Inflammatory macrophage treated with lipopolysaccharide for 4 hours (primary cell): ENCODE data around the gene LTBP4.
A peak's percentile ranks its signal among the peaks of the same experiment; 100 is the strongest.

ENCODE experiments used
- DNase-seq: peaks from one replicate; pipeline ENCODE4 v3.0.0-alpha.2; 2020

Gene LTBP4

DNA sequence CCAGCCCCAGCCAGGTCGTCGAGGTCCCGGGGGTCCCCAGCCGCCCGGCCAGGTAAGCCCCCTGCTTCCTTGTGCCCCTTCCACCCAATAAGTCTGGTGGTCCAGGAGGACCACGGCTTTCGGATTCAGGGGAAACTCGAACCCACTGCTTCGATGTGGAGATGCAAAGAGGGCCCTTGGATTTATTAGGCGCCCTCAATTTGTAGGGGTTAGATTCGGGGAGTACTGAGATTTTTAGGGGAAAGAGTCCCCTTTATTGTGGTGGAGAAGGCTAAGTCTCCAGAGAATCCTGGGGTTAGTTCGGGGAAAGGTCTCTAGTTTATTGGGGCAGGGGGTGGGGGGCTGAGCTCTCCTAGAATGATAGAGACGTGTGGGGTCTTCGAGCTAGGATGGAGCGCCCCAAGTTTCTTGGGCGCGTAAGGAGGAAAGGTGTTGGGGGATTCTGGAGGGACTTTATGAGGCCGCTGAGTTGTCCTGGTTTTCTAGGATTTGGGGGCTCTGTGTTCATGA lies 3.8 kb upstream of the LTBP4 start:
- DNase-seq: no peak

DNA sequence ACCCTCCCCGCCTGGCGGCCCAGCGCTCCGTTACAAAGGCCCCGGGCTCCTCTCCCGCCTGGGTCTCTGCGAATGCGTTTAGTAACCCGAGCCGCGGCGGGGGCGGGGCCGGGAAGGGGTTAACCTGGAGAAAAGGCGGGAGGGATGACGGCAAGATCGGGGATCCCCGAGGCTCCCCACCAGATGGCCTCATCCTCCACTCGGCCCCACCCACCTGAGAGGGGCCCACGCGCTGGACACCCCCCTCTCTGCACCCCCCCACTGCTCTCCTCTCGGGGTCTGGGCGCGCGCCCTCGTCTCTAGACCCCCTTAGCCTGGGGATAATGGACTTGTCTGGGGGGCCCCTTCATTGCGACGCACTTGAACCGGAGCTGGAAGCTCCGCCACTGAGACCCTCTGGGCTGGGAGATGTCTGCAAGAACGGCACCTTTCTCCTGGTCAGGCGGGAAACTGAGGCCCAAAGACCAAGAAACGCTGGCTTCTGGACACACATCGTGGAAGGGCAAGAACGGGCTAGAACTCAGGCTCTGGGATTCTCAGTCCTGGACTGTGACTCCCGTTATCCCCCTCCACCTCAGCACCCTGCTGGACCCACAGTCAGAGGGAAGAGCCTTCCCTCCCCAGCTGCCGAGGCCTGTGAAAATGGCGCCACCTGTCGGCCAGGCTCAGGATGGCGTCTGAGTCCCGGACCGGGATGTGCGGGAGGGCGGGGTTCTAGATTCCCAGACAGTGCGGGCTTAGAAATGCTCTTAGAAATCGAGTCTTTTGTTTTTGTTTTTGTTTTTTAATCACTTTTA lies 2.9 kb upstream of the LTBP4 start:
- DNase-seq: peak; percentile 76

DNA sequence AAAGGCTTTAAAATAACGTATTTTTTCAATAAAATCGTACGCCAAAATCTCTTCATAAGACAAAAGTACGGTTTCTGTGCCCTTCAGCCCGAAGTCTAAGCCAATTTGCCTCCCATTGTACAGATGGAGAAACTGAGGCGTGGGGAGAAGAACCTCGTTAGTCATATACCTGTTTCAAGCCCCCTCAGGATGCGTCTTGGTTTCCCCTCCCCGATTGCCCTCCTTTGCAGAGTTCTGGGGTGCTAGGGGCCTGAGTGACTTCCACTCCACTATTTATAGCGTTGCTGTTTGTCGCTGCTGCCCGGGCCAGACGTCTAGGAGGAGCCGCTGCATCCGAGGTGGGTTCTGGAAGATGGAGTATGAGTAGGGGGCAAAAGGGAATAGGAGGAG lies 2.3 kb upstream of the LTBP4 start:
- no peak for DNase-seq

- no peak for DNase-seq
Observed at GRCh38 chr19:40599331-40599901, 1.8 kb upstream of the LTBP4 start.

DNA sequence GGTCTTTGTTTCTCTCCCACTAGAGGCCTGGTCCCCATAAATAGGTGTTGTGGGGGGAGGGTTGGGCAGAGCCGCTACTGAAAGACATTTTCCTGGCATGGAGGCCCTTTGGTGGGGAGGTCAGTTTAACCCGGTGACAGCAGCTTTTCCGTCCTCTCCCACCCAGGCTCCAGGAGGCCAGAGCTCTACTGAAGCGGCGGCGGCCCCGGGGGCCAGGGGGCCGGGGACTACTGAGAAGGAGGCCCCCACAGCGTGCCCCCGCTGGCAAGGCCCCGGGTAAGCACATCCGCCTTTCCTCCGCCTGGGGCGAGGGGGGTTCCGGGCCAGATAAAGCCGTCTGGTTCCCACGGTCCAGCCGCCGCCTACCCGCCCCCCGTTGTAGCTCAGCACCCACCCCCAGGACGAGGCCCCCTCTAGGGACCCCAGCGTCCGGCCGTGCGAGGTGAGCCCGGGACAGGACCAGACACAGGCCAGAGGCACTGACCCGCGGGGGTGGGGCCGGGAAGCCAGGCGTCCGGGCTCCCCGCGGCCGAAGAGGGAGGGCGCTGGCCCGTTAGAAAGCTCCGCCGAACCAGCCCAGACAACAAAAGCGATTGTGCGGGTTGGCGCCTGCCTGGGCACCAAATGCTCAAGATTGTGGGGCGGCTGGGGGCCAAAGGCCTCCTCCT lies 1.1 kb upstream of the LTBP4 start:
- no peak for DNase-seq

DNA sequence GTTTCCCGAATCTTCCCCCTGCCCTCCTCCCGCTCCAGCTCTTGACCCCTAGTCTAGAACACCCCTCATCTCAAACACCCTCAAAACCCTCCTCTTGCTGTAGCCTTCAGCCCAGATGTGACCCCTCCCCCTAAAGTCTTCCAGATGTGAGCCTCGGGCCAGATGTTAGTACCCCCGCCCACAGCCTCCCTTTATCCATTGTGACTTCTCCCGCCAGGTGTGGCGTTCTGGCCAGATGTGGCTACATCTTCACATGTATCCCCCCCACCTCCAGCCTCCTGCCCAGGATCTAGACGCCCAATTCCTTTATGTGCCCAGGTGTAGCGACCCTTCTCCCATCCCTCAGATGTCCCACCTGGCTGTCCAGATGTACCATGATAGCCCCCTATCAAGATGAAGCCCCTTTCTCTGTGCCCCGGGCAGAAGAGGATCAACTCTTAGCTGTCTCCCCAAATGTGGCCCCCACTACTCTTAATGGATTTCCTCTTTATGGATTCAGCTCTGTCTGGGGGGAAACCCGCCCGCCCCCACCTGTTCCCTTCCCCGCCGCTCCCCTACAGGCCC lies 517 bp upstream of the LTBP4 start:
- DNase-seq: no peak

DNA sequence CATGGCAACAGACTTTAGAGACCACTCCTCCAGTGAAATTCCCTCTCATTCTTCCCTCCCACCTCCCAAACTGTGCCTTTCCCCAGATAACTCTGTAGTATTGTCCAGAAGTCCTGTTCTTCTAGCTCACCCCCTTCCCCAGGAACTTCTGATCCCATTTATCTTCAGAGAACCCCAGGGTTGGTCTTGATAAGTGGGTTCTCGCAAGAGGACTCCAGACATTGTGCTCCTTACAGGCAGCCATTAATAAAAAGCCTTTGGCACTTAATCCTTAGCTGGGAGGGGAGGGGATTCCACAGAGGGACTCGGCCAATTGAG lies 1.9 kb downstream of the LTBP4 start:
- DNase-seq: no peak

GRCh38 chr19:40603389-40604170 lies 2.4 kb downstream of the LTBP4 start:
- peak; percentile 94 for DNase-seq

DNA sequence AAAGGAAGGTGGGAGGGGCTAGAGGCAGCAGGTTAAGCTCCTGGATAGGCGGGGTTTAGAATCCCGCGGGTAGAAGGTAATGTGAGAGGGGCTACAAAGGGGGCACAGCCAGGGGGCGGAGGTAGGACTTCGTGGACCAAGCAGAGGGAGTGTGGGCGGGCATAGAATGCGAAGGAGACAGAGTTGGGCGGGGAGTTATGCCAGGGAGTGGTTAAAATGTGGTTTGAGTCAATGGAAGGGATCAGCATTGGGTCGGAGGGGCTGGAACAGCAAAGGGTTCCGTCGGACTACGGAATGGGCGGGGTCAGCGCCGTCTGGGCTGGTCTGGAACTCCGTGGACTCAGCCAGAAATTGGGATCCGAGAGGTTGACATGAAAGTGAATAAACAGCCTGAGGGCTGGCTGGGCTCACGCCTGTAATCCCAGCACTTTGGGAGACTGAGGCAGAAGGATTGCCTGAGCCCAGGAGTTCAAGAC lies 3.0 kb downstream of the LTBP4 start:
- DNase-seq: no peak

DNA sequence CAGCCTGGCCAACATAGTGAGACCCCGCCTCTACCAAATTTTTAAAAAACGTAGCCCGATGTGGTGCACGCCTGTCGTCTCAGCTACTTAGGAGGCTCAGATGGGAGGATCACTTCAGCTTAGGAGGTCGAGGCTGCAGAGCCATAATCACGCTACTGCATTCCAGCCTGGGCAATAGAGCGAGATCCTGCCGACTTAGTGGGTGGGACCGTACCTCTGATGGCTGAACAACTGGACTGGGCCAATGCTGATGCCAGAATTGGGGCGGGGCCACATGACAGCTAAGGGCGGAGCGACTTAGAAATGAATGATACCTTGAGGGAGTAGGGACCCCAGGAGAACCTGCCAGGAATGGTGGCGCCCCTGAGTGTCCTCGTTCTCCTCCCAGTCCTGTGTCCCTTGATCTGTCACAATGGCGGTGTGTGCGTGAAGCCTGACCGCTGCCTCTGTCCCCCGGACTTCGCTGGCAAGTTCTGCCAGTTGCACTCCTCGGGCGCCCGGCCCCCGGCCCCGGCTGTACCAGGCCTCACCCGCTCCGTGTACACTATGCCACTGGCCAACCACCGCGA lies 3.6 kb downstream of the LTBP4 start:
- DNase-seq: no peak

- DNase-seq: peak; percentile 84
Observed at GRCh38 chr19:40605216-40605971, 4.2 kb downstream of the LTBP4 start.

- DNase-seq: no peak
Observed at GRCh38 chr19:40607311-40608239, 6.4 kb downstream of the LTBP4 start.

DNA sequence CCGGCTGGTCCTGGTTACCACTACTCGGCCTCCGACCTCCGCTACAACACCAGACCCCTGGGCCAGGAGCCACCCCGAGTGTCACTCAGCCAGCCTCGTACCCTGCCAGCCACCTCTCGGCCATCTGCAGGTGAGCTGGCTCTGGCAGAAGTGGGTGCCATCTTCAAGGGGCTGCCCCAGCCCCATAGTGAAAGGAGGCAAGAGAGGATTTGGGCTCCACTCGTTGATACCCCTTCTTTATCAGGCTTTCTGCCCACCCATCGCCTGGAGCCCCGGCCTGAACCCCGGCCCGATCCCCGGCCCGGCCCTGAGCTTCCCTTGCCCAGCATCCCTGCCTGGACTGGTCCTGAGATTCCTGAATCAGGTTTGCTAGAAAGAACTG lies 7.1 kb downstream of the LTBP4 start:
- DNase-seq: no peak

DNA sequence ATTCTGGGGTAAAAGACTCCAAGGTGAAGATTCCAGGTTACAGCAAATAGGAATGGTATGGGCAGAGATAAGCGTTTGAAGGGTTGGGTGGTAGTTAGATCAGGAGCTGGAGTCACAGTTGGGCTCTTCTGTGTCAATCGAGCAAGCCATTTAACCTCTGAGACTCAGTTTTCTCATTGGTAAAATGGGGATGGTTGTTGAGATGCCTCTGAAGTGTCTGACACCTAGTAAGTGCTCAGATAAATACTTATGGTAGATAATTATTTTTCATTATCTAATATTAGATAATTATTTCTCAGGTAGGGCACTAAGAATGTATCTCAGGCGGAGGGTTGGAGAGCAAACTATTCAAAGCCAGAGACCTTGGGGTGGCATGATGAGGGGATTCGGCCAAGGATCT lies 7.8 kb downstream of the LTBP4 start:
- DNase-seq: no peak

DNA sequence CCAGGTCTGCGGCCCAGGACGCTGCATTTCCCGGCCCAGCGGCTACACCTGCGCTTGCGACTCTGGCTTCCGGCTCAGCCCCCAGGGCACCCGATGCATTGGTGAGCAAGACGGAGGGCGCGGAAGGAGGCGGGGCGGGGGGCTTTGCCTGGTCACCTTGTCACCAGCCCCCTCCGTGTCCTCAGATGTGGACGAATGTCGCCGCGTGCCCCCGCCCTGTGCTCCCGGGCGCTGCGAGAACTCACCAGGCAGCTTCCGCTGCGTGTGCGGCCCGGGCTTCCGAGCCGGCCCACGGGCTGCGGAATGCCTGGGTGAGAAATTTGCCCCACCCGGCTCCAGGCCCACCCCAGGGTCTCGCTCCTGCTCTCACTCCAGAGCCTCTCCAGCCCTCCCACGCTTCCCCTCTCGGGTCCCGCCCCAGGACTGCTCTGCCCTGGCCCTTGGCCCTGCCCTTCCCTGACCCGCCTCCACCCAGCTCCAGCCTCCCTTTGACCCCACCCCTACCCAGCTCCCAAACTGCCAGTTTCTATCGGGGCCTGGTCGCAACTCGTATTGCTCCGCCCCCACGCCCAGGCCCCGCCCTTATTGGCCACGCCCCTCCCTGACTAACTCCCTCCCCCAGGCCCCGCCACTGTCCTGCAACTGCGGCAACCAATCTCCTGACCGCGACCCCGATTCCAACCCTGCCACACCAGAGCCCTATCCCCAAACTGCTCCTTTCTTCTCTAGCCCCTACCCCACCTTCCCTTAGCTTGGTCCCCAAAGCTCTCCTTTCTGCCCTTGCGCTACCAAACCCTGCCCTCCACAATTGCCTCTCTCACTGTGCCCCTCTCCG lies 8.6 kb downstream of the LTBP4 start:
- DNase-seq: peak; percentile 96

- no peak for DNase-seq
Observed at GRCh38 chr19:40610396-40611064, 9.4 kb downstream of the LTBP4 start.

DNA sequence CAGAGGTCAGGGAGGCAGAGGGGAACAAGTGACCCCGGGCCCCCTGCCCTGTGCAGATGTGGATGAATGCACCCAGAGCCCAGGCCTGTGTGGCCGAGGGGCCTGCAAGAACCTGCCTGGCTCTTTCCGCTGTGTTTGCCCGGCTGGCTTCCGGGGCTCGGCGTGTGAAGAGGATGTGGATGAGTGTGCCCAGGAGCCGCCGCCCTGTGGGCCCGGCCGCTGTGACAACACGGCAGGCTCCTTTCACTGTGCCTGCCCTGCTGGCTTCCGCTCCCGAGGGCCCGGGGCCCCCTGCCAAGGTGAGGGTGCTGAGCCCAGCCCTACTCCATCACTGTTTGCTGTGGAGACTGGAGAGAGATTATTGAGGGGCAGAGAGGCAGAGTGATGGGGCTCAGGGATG lies 9.9 kb downstream of the LTBP4 start:
- DNase-seq: no peak

- DNase-seq: no peak
Observed at GRCh38 chr19:40611900-40612698, 10.9 kb downstream of the LTBP4 start.
